KG1 (cell line): ENCODE results near the gene GPR101.
"Not testable (repeated sequence)": the region's sequence is repeated elsewhere in the genome, so short reads cannot be mapped to it uniquely, and the experiment has no call there.

Experiments
- DNase-seq: peaks from one replicate; lab custom pipeline; 2025; lab: John Stamatoyannopoulos, UW

GPR101 gene

GRCh38 chrX:137028699-137029098, 5.1 kb downstream of the GPR101 start:
- DNase-seq, result no peak

- no peak for DNase-seq
Measured at GRCh38 chrX:137025930-137026329, 7.9 kb downstream of the GPR101 start.

GRCh38 chrX:137000236-137000635, 33.6 kb downstream of the GPR101 start:
- DNase-seq, result not testable (repeated sequence)

- no peak for DNase-seq
Measured at GRCh38 chrX:136999024-136999423, 34.8 kb downstream of the GPR101 start.
